GM12878 (cell line): ENCODE data around the gene NPC2. TPM values are rescaled to one million over a fixed set of nuclear protein-coding genes. Genes with fewer than 3 reads are reported as not detected.

Experiments used
- BCL11A ChIP-seq: IDR thresholded peaks from 2 replicates; pipeline ENCODE4 v1.6.1; 2011; ENCODE audit warnings: low read depth, low read length
- MTA3 ChIP-seq: IDR thresholded peaks from 2 replicates; pipeline ENCODE4 v1.6.1; 2012; ENCODE audit warnings: low read length, inconsistent platforms, borderline replicate concordance
- NFYA ChIP-seq: IDR thresholded peaks from 2 replicates; pipeline ENCODE4 v1.6.1; 2011; ENCODE audit warnings: low read depth, mild to moderate bottlenecking, low read length, improper control_type of control experiment, borderline replicate concordance
- POLR2A ChIP-seq: IDR thresholded peaks from 2 replicates; pipeline ENCODE4 v1.6.1; 2011; ENCODE audit warnings: low read depth, mild to moderate bottlenecking, low read length
- SIN3A ChIP-seq: IDR thresholded peaks from 2 replicates; pipeline ENCODE4 v1.6.1; 2012; ENCODE audit warnings: low read depth, low read length, improper control_type of control experiment
- SRF ChIP-seq, 2 experiments: IDR thresholded peaks; 2 replicates each; pipeline ENCODE4 v1.6.1; 2011; ENCODE audit warnings: low read depth in 2 of 2, low read length in 2 of 2, mild to moderate bottlenecking in 1 of 2, moderate library complexity in 1 of 2
- ZNF207 ChIP-seq: fragments of 450-650 bp; IDR thresholded peaks from 2 replicates; pipeline ENCODE4 v1.6.1; 2014; ENCODE audit warnings: antibody characterized with exemption, mild to moderate bottlenecking, borderline replicate concordance
- polyA plus RNA-seq, 11 experiments: library from polyadenylated mRNA; depleted of rRNA in 4 of 11; unstranded in 6 of 11; stranded (reverse) in 5 of 11; fragments of >200 nt; fragmentation: Nextera tagmentation in 4 of 11; fragmentation: Illumina TruSeq in 1 of 11; extraction: Ambion mirVana in 4 of 11; extraction: Trizol in 1 of 11; gene quantifications; 1 replicate in 1 of 11; 2 replicates in 10 of 11; pipeline versions ENCODE4 v1.2.1 to v1.2.3, GENCODE V29; 2011 to 2016; ENCODE audit warnings: inconsistent platforms in 2 of 11, missing spikeins in 2 of 11, low read depth in 1 of 11
- total RNA-seq, 4 experiments: library from RNA; depleted of rRNA in 3 of 4; stranded (reverse); fragments of >200 nt in 3 of 4; fragmentation: Illumina TruSeq in 1 of 4; extraction: Trizol in 1 of 4; gene quantifications; 2 replicates each; pipeline versions ENCODE4 v1.2.1 to v1.2.3, GENCODE V29; 2013 to 2021
- TF ChIP-seq, protein P1 (sequence below): fragments of 150-350 bp; IDR thresholded peaks from 2 replicates; pipeline ENCODE4 v1.6.1; 2014; ENCODE audit warnings: mild to moderate bottlenecking, low read depth, low read length
- TF ChIP-seq, protein P2 (sequence below): fragments of 450-650 bp; IDR thresholded peaks from 2 replicates; pipeline ENCODE4 v1.6.1; 2016; ENCODE audit warnings: mild to moderate bottlenecking, moderate library complexity, borderline replicate concordance

The NPC2 gene
- total and polyA plus RNA-seq, 10 of the 15 experiments (the other 5 are each of a cell fraction or from before 2014, with no cell fraction given) = 29.5 to 109 (median 59.1) TPM

DNA sequence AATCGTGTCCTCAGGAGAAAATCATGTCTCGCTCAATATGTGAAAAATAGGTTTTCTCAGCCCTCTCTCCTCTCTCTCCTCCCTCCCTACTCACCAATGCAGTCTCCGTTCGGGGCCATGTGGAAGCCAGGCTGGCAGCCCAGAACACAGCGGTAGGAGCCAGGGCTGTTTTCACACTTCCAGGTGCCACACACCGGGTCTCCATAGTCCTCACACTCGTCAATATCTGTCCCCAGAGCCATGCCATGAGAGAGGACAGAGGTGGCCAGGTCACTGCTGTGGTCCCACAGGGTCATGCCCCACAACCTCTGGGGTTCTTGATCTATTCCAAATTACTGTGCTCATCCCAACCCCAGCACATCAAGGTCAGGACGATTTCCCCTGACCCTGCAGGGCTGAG lies 14.0 kb upstream of the NPC2 start (continued):
- TF ChIP-seq, protein P1, sequence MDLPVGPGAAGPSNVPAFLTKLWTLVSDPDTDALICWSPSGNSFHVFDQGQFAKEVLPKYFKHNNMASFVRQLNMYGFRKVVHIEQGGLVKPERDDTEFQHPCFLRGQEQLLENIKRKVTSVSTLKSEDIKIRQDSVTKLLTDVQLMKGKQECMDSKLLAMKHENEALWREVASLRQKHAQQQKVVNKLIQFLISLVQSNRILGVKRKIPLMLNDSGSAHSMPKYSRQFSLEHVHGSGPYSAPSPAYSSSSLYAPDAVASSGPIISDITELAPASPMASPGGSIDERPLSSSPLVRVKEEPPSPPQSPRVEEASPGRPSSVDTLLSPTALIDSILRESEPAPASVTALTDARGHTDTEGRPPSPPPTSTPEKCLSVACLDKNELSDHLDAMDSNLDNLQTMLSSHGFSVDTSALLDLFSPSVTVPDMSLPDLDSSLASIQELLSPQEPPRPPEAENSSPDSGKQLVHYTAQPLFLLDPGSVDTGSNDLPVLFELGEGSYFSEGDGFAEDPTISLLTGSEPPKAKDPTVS = no peak
- TF ChIP-seq MTA3 = no peak
- no peak for TF ChIP-seq SRF (IDR thresholded peaks at IDR 0.05; ENCODE audit: low read depth in 2 of 2, low read length in 2 of 2)
- no peak for TF ChIP-seq SIN3A
- TF ChIP-seq, protein P2, sequence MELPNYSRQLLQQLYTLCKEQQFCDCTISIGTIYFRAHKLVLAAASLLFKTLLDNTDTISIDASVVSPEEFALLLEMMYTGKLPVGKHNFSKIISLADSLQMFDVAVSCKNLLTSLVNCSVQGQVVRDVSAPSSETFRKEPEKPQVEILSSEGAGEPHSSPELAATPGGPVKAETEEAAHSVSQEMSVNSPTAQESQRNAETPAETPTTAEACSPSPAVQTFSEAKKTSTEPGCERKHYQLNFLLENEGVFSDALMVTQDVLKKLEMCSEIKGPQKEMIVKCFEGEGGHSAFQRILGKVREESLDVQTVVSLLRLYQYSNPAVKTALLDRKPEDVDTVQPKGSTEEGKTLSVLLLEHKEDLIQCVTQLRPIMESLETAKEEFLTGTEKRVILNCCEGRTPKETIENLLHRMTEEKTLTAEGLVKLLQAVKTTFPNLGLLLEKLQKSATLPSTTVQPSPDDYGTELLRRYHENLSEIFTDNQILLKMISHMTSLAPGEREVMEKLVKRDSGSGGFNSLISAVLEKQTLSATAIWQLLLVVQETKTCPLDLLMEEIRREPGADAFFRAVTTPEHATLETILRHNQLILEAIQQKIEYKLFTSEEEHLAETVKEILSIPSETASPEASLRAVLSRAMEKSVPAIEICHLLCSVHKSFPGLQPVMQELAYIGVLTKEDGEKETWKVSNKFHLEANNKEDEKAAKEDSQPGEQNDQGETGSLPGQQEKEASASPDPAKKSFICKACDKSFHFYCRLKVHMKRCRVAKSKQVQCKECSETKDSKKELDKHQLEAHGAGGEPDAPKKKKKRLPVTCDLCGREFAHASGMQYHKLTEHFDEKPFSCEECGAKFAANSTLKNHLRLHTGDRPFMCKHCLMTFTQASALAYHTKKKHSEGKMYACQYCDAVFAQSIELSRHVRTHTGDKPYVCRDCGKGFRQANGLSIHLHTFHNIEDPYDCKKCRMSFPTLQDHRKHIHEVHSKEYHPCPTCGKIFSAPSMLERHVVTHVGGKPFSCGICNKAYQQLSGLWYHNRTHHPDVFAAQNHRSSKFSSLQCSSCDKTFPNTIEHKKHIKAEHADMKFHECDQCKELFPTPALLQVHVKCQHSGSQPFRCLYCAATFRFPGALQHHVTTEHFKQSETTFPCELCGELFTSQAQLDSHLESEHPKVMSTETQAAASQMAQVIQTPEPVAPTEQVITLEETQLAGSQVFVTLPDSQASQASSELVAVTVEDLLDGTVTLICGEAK = no peak
- no peak for TF ChIP-seq POLR2A
- TF ChIP-seq ZNF207 = no peak
- no peak for TF ChIP-seq BCL11A
- no peak for TF ChIP-seq NFYA
